Vagina (tissue), 2 donors: Measurements from ENCODE around the gene SLC37A1. TPM values are rescaled to one million over a fixed set of nuclear protein-coding genes. Genes with fewer than 3 reads are reported as not detected.

Experiments
- DNase-seq, 2 donors: peaks; one replicate each; pipeline ENCODE4 v3.0.0-alpha.2; 2017; ENCODE audit errors: extremely low spot score in 2 of 2
- H3K27ac ChIP-seq: fragments of 200-600 bp; sonication (generic); one replicate; pipeline ENCODE4 v1.5.1; 2019
- H3K27me3 ChIP-seq: fragments of 200-600 bp; sonication (generic); one replicate; pipeline ENCODE4 v1.5.1; 2019
- H3K36me3 ChIP-seq, 2 donors: fragments of 200-600 bp; sonication (generic); one replicate each; pipeline ENCODE4 v1.5.1; 2017 to 2019
- H3K4me1 ChIP-seq: fragments of 200-600 bp; sonication (generic); one replicate; pipeline ENCODE4 v1.5.1; 2019
- H3K4me3 ChIP-seq, 2 donors: fragments of 200-600 bp; sonication (generic); 1 replicate in 1 of 2; 2 replicates in 1 of 2; pipeline ENCODE4 v1.5.1; 2016 to 2019
- H3K9me3 ChIP-seq: fragments of 200-600 bp; sonication (generic); one replicate; pipeline ENCODE4 v1.5.1; 2019
- CTCF ChIP-seq, 3 experiments: fragments of 450-650 bp in 2 of 3; fragments of 200-600 bp in 1 of 3; sonication (generic) in 1 of 3; IDR thresholded peaks; one replicate each; pipeline ENCODE4 v1.5.1; 2017 to 2019; ENCODE audit warnings: antibody characterized with exemption in 3 of 3, mild to moderate bottlenecking in 2 of 3, moderate library complexity in 2 of 3
- POLR2A ChIP-seq, 2 donors: fragments of 450-650 bp; IDR thresholded peaks; one replicate each; pipeline ENCODE4 v1.6.1; 2017; ENCODE audit warnings: antibody characterized with exemption in 2 of 2, mild to moderate bottlenecking in 2 of 2, moderate library complexity in 2 of 2
- POLR2AphosphoS5 ChIP-seq, 2 donors: sonication (generic); formaldehyde crosslinking; IDR thresholded peaks; one replicate each; pipeline ENCODE4 v1.9.0; 2017; ENCODE audit warnings: antibody characterized with exemption in 2 of 2, mild to moderate bottlenecking in 2 of 2, low read depth in 1 of 2; ENCODE audit not compliant: insufficient read depth in 1 of 2
- intact Hi-C: fragments of 100-400 bp; cut with DNase I; formaldehyde crosslinking; loops from one replicate; pipeline ENCODE4 v1.15.1; 2023
- total RNA-seq: library from RNA; depleted of rRNA; stranded (reverse); fragments of >200 nt; gene quantifications from one replicate; pipeline ENCODE4 v1.2.3, GENCODE V29; 2016

The SLC37A1 gene
- total RNA-seq, 1 donor from 2014 or later, result 11.8 TPM

DNA sequence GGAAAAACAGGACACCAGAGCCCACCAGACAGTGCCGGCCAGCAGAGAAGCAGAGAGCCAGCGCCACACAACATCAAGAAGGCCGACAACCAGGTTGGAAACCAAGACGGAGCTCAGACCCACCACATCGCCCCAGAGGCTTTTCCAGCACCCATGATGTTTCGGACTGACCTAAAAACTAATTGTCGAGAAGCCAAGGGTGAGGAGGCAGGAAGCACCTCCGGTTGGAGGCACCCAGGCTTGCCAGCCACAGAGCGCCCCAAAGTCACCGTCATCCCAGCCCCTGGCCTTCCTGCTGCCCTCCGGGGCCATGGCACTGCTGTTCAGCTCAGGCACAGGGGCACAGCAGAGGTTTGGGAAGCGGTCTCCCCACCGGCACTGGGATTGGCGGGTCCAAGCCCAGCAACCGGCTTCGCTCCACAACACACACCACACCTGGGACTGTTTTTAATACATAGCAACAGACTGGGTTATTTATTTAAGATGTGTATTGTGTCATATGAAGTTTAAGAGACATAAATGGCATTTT lies 67.2 kb downstream of the SLC37A1 start:
- Histone ChIP-seq H3K4me3 (no peak overlapping the region), H3K27ac (no peak overlapping the region), H3K27me3 (no peaks in the 10 kb centered on the region), H3K9me3 (no peaks in the 10 kb centered on the region), H3K36me3 (no peaks in the 10 kb centered on the region), H3K4me1 (no peaks in the 10 kb centered on the region)
- intact Hi-C loops, result no loop called here
- TF ChIP-seq POLR2A (IDR thresholded peaks at IDR 0.05), result no peak
- no peak for TF ChIP-seq POLR2AphosphoS5 (IDR thresholded peaks at IDR 0.05; ENCODE audit: insufficient read depth in 1 of 2, low read depth in 1 of 2)
- no peak for TF ChIP-seq CTCF (IDR thresholded peaks at IDR 0.05)
- no peak for DNase-seq

GRCh38 chr21:42581336-42581992 lies 67.8 kb downstream of the SLC37A1 start:
- no peak for TF ChIP-seq POLR2A (IDR thresholded peaks at IDR 0.05)
- no peak for TF ChIP-seq POLR2AphosphoS5 (IDR thresholded peaks at IDR 0.05; ENCODE audit: insufficient read depth in 1 of 2, low read depth in 1 of 2)
- H3K27me3 ChIP-seq, result no peaks in the 10 kb centered on the region
- no peak for DNase-seq
- no peak overlapping the region for H3K4me3 ChIP-seq
- intact Hi-C loops, result no loop called here
- H3K36me3 ChIP-seq, result no peaks in the 10 kb centered on the region
- no peaks in the 10 kb centered on the region for H3K4me1 ChIP-seq
- no peaks in the 10 kb centered on the region for H3K9me3 ChIP-seq
- no peak overlapping the region for H3K27ac ChIP-seq

DNA sequence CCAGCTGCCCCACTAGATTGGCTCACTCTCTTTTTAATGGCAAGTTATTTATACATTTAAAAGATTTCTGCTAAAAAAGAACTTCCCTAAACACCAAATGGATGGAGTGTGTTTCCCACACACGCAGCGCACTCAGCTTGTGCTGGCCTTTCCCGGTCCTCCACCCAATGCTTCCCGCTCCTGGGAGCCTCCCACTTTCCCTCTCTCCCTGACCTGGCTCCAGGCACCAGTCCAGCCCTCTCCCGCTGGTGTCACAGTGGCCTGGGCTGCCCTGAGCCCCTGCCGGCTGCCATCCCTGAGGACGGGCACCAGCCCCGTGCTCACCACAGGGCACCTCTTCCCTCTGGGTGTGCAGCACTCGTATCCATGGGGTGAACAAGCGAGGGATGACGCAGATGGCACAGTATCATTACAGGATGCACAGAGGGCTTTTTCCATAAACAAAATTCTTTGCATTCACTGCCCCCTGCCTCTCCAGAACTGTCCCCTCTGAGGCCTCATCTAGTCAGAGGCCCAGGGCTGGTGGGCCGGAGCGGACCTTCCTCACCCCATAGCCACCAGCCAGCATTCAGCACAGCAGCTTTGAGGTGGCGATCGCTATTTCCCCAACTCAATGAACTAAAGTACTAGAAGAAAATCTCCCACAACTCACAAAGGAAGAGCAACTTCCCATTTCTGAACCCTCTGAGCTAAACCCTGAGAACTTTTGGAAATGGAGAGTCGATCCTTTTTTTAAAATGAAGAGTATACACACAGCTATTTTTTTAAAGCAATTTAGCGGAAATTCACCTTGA lies 68.5 kb downstream of the SLC37A1 start:
- TF ChIP-seq POLR2AphosphoS5 (IDR thresholded peaks at IDR 0.05; ENCODE audit: insufficient read depth in 1 of 2, low read depth in 1 of 2), result no peak
- TF ChIP-seq CTCF (IDR thresholded peaks at IDR 0.05), result no peak
- no peak for TF ChIP-seq POLR2A (IDR thresholded peaks at IDR 0.05)
- no peaks in the 10 kb centered on the region for H3K27me3 ChIP-seq
- H3K9me3 ChIP-seq, result no peaks in the 10 kb centered on the region
- H3K4me1 ChIP-seq, result no peaks in the 10 kb centered on the region
- no peak overlapping the region for H3K4me3 ChIP-seq
- intact Hi-C loops, result no loop called here
- H3K27ac ChIP-seq, result no peak overlapping the region
- H3K36me3 ChIP-seq, result no peaks in the 10 kb centered on the region
- DNase-seq, result no peak

GRCh38 chr21:42582787-42583476 lies 69.3 kb downstream of the SLC37A1 start:
- H3K4me3 ChIP-seq, result no peak overlapping the region
- no peaks in the 10 kb centered on the region for H3K9me3 ChIP-seq
- intact Hi-C loops, result no loop called here
- H3K36me3 ChIP-seq, result no peaks in the 10 kb centered on the region
- H3K4me1 ChIP-seq, result no peaks in the 10 kb centered on the region
- H3K27me3 ChIP-seq, result no peaks in the 10 kb centered on the region
- no peak overlapping the region for H3K27ac ChIP-seq
- TF ChIP-seq POLR2A (IDR thresholded peaks at IDR 0.05) (no peak), POLR2AphosphoS5 (IDR thresholded peaks at IDR 0.05; ENCODE audit: insufficient read depth in 1 of 2, low read depth in 1 of 2) (no peak), CTCF (IDR thresholded peaks at IDR 0.05) (no peak)
- DNase-seq, result no peak

DNA sequence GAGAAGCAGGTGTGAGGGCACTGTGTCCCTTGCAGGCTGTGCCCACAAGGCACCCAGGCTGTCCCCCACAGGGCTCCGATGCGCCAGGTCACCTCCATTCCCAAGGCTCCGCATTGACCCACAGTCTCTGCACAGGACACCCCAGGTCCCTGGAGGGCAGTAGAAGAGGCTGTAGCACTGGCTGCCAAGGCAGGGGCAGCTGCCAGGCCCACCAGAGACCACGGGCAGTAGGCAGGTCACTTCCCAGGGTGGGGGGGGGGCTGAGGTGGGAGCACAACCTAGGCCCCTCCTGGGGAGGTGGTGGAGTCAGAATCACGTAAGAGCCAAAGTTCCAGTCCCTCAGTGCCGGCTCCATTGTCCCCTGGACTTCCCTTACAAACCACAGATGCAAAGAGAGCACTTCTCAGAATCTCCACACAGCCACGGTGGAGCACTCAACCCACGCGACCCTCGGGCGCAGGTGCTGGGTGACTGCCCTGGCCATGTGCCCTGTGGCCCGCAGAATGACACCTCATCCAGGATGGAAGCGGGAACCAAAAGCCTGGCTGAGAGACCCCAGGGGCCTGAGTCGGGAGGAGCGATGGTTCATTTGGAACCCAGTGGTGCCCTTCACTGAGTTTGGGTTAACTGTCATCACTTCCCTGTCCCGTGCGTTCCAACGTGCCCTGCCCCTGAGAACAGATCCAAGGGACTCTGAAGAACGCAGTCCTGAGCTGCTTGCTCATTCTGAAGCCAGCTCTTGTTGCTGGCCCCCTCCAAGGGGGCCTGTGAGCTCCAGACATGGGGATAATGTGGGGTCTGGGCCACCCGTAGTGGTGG lies 70.0 kb downstream of the SLC37A1 start:
- no peak for DNase-seq
- Histone ChIP-seq H3K36me3 (no peaks in the 10 kb centered on the region), H3K4me3 (no peak overlapping the region), H3K27me3 (no peaks in the 10 kb centered on the region), H3K27ac (no peak overlapping the region), H3K4me1 (no peaks in the 10 kb centered on the region), H3K9me3 (no peaks in the 10 kb centered on the region)
- intact Hi-C loops, result no loop called here
- TF ChIP-seq POLR2A (IDR thresholded peaks at IDR 0.05) (no peak), CTCF (IDR thresholded peaks at IDR 0.05) (no peak), POLR2AphosphoS5 (IDR thresholded peaks at IDR 0.05; ENCODE audit: insufficient read depth in 1 of 2, low read depth in 1 of 2) (no peak)
